HepG2 (cell line): ENCODE measurements around the gene OAS3. TPM values are rescaled to one million over a fixed set of nuclear protein-coding genes. Genes with fewer than 3 reads are reported as not detected.

Experiments
- ATAC-seq: fragments of 200-7000 bp; cut with Tn5 transposase; 3 replicates; pipeline ENCODE4 v1.9.1; 2020; ENCODE audit warnings: mild to moderate bottlenecking, moderate library complexity
- BruUV-seq: library from RNA; stranded (reverse); fragments of 400-500 nt; replicated peaks from 2 replicates; lab custom pipeline; 2021; lab: Mats Ljungman, UMichigan
- CTCF ChIA-PET: fragments of 300-600 bp; formaldehyde crosslinking; extraction: SDS; loops from one replicate; lab custom pipeline; 2021; ENCODE audit warnings: low total read pairs, inconsistent platforms, low intra/inter-chr PET ratio; lab: Yijun Ruan, JAX
- POLR2A ChIA-PET: fragments of 350-600 bp; sonication (Branson Sonifier 250); formaldehyde crosslinking; loops from one replicate; lab custom pipeline; 2020; ENCODE audit warnings: antibody characterized with exemption, inconsistent platforms; lab: Yijun Ruan, JAX
- DNase-seq: peaks from one replicate; pipeline ENCODE4 v3.0.0-alpha.2; 2015; ENCODE audit warnings: low spot score
- FAIRE-seq: peaks from 3 replicates; lab custom pipeline; 2011; peaks lifted over from hg19 to GRCh38; lab: Jason Lieb, UNC
- H2AFZ ChIP-seq: one replicate; pipeline ENCODE4 v1.6.1; 2011; ENCODE audit warnings: low read length, inconsistent platforms
- H3K27ac ChIP-seq: fragments of 300-600 bp; 3 replicates; pipeline ENCODE4 v1.8.0; 2011; ENCODE audit warnings: mixed run types, mild to moderate bottlenecking, mixed read lengths, low read length, inconsistent platforms; ENCODE audit not compliant: insufficient read depth; ENCODE audit errors: extremely low read length
- H3K27me3 ChIP-seq, 2 experiments: fragments of 200-600 bp in 1 of 2; 2 replicates in 1 of 2; 3 replicates in 1 of 2; pipeline versions ENCODE4 v1.6.0 to v1.8.0; 2011; ENCODE audit warnings: low read length in 2 of 2, mild to moderate bottlenecking in 2 of 2, moderate library complexity in 2 of 2, inconsistent platforms in 1 of 2; ENCODE audit not compliant: insufficient read depth in 2 of 2, control insufficient read depth in 1 of 2
- H3K36me3 ChIP-seq, 2 experiments: fragments of 200-600 bp in 1 of 2; replicated peaks in 1 of 2; 2 replicates in 1 of 2; 3 replicates in 1 of 2; pipeline versions ENCODE4 v1.5.1 to v1.8.0; 2011; ENCODE audit warnings: low read length in 2 of 2, inconsistent platforms in 1 of 2; ENCODE audit not compliant: insufficient read depth in 2 of 2, control insufficient read depth in 1 of 2
- H3K4me1 ChIP-seq: 2 replicates; pipeline ENCODE4 v1.5.1; 2012; ENCODE audit warnings: low read length, inconsistent platforms; ENCODE audit not compliant: insufficient read depth
- H3K4me2 ChIP-seq: 2 replicates; pipeline ENCODE4 v1.6.0; 2011; ENCODE audit warnings: low read depth, low read length, inconsistent platforms
- H3K4me3 ChIP-seq, 3 experiments: fragments of 200-600 bp in 1 of 3; sonication (generic), shearing (Covaris generic) in 1 of 3; replicated peaks in 1 of 3; 2 replicates each; pipeline ENCODE4 v1.5.1; 2011 to 2016; ENCODE audit warnings: low read length in 3 of 3, inconsistent platforms in 2 of 3, low read depth in 2 of 3, mild to moderate bottlenecking in 2 of 3, control low read depth in 1 of 3, mixed read lengths in 1 of 3; ENCODE audit not compliant: insufficient read depth in 1 of 3
- H3K79me2 ChIP-seq: one replicate; pipeline ENCODE4 v1.6.1; 2011; ENCODE audit warnings: low read length, inconsistent platforms; ENCODE audit not compliant: insufficient read depth
- H3K9ac ChIP-seq: 2 replicates; pipeline ENCODE4 v1.6.0; 2011; ENCODE audit warnings: mild to moderate bottlenecking, low read depth, low read length, inconsistent platforms; ENCODE audit not compliant: insufficient read depth
- H3K9me3 ChIP-seq: 2 replicates; pipeline ENCODE4 v1.5.1; 2012; ENCODE audit warnings: mild to moderate bottlenecking, low read length
- H4K20me1 ChIP-seq: 2 replicates; pipeline ENCODE4 v1.6.0; 2011; ENCODE audit warnings: inconsistent platforms, mild to moderate bottlenecking, low read length, moderate library complexity; ENCODE audit not compliant: insufficient read depth
- AKAP8 ChIP-seq: sonication (generic); formaldehyde crosslinking; IDR thresholded peaks from 2 replicates; pipeline ENCODE4 v1.5.1; 2020; ENCODE audit warnings: mild to moderate bottlenecking, missing genetic modification reagents
- FOXO1 ChIP-seq: sonication (generic); formaldehyde crosslinking; IDR thresholded peaks from 2 replicates; pipeline ENCODE4 v1.4.0; 2020; ENCODE audit warnings: missing genetic modification reagents
- GATAD2A ChIP-seq: IDR thresholded peaks from 2 replicates; pipeline ENCODE4 v1.6.1; 2016
- GLMP ChIP-seq: sonication (generic); formaldehyde crosslinking; IDR thresholded peaks from 2 replicates; pipeline ENCODE4 v1.9.0; 2021; ENCODE audit warnings: missing genetic modification reagents, mild to moderate bottlenecking, borderline replicate concordance
- HNRNPK ChIP-seq: fragments of 200-400 bp; formaldehyde crosslinking; IDR thresholded peaks from 2 replicates; pipeline ENCODE4 v1.6.1; 2018; ENCODE audit warnings: low read length, low read depth, moderate library complexity, mild to moderate bottlenecking; ENCODE audit not compliant: poor library complexity, severe bottlenecking
- MAZ ChIP-seq, 2 experiments: sonication (generic) in 1 of 2; formaldehyde crosslinking in 1 of 2; IDR thresholded peaks; 2 replicates each; pipeline versions ENCODE4 v1.5.0 to v1.6.1; 2012 to 2020; ENCODE audit warnings: low read depth in 2 of 2, mild to moderate bottlenecking in 2 of 2, borderline replicate concordance in 1 of 2, improper control_type of control experiment in 1 of 2, low read length in 1 of 2, missing genetic modification reagents in 1 of 2, moderate library complexity in 1 of 2
- NR3C1 ChIP-seq: sonication (generic); formaldehyde crosslinking; IDR thresholded peaks from 2 replicates; pipeline ENCODE4 v1.4.0; 2020; ENCODE audit warnings: missing genetic modification reagents
- RAD21 ChIP-seq: fragments of 450-650 bp; formaldehyde crosslinking; IDR thresholded peaks from 2 replicates; pipeline ENCODE4 v1.5.0; 2020; ENCODE audit warnings: mild to moderate bottlenecking
- SKI ChIP-seq: fragments of 450-650 bp; IDR thresholded peaks from one replicate; pipeline ENCODE4 v1.6.1; 2018; ENCODE audit warnings: mild to moderate bottlenecking; ENCODE audit not compliant: partially characterized antibody
- STAG1 ChIP-seq: sonication (generic); formaldehyde crosslinking; IDR thresholded peaks from 2 replicates; pipeline ENCODE4 v1.4.0; 2020; ENCODE audit warnings: missing genetic modification reagents
- USF2 ChIP-seq, 2 experiments: sonication (generic) in 1 of 2; formaldehyde crosslinking in 1 of 2; IDR thresholded peaks; 2 replicates each; pipeline versions ENCODE4 v1.5.1 to v1.6.1; 2011 to 2020; ENCODE audit warnings: borderline replicate concordance in 1 of 2, low read depth in 1 of 2, low read length in 1 of 2, mild to moderate bottlenecking in 1 of 2, missing genetic modification reagents in 1 of 2, moderate library complexity in 1 of 2
- ZNF225 ChIP-seq: sonication (generic); formaldehyde crosslinking; IDR thresholded peaks from 2 replicates; pipeline ENCODE4 v1.4.0; 2020; ENCODE audit warnings: mild to moderate bottlenecking, missing genetic modification reagents
- WGBS: methylation state at CpG from one replicate; pipeline ENCODE4 v1.1.6; 2017; ENCODE audit warnings: low lambda C conversion rate; 5-methylcytosine and 5-hydroxymethylcytosine counted together
- in situ Hi-C: cut with HindIII; loops from 2 replicates; pipeline ENCODE4 v1.10.0; 2017; ENCODE audit warnings: low pct_unique_long_range_greater_than_20kb; ENCODE audit not compliant: extremely low pct_ligation_motif_present
- intact Hi-C: fragments of 100-400 bp; cut with micrococcal nuclease; formaldehyde crosslinking; loops from one replicate; pipeline ENCODE4 v1.10.0; 2022; ENCODE audit not compliant: unreplicated experiment
- polyA plus RNA-seq, 8 experiments: library from polyadenylated mRNA; depleted of rRNA in 3 of 8; stranded (reverse) in 7 of 8; unstranded in 1 of 8; fragments of >200 nt; fragmentation: Illumina TruSeq in 4 of 8; extraction: Trizol in 4 of 8; gene quantifications; 2 replicates each; pipeline versions ENCODE4 v1.2.1 to v1.2.3, GENCODE V29; 2011 to 2016; ENCODE audit warnings: low read depth in 4 of 8, missing spikeins in 1 of 8, mixed read lengths in 1 of 8; ENCODE audit not compliant: insufficient read depth in 1 of 8
- total RNA-seq, 5 experiments: library from RNA; depleted of rRNA; stranded (reverse); fragments of >200 nt; fragmentation: Illumina TruSeq; extraction: Trizol; gene quantifications; 2 replicates each; pipeline ENCODE4 v1.2.3, GENCODE V29; 2016; ENCODE audit warnings: low read depth in 1 of 5
- TF ChIP-seq, protein P1 (sequence below): IDR thresholded peaks from 2 replicates; pipeline ENCODE4 v1.6.1; 2016
- TF ChIP-seq, protein P2 (sequence below): sonication (generic); formaldehyde crosslinking; IDR thresholded peaks from 2 replicates; pipeline ENCODE4 v1.5.1; 2020; ENCODE audit warnings: missing genetic modification reagents, mild to moderate bottlenecking, borderline replicate concordance

The OAS3 gene
- total and polyA plus RNA-seq, 2 of the 13 experiments (the other 11 are each of a cell fraction or from before 2014, with no cell fraction given), result 4.8 to 10.5 TPM

- CTCF ChIA-PET, result interaction anchor here (0.9 to 2.2 kb wide), 2 partner anchors 92 to 130 kb away, joined by 5 to 7 read pairs; no protein-coding TSS in a partner anchor
- peak overlapping the region; percentile 1; the same call in 1 of the 2 replicates for H3K4me2 ChIP-seq
- H3K27ac ChIP-seq, result no peak overlapping the region
- H3K79me2 ChIP-seq, result no peaks in the 10 kb centered on the region
- intact Hi-C loops (loop anchor here (1.0 to 5.0 kb wide), 4 partner anchors 38 to 131 kb away; partner anchors contain the start of genes OAS2 and OAS3), in situ Hi-C loops (no loop called here)
- no peak overlapping the region for H3K9ac ChIP-seq
- POLR2A ChIA-PET, result interaction anchor here (2.4 kb wide), 1 partner anchor 25 kb away, joined by 11 read pairs; no protein-coding TSS in a partner anchor
- H3K4me1 ChIP-seq, result 0 out of 2 replicates have a peak, but pooled peaks cover under 1% of the 10 kb centered on the region
- H3K4me3 ChIP-seq, result no peak overlapping the region
- FAIRE-seq (peak; percentile 67), DNase-seq (peak; percentile 46), ATAC-seq (peak; percentile 58)
- H3K9me3 ChIP-seq, result peaks cover 8% of the 10 kb centered on the region; the same call in 1 of the 2 replicates
- H3K36me3 ChIP-seq, result no peaks in the 10 kb centered on the region
- H2AFZ ChIP-seq, result no peak overlapping the region
- no peaks in the 10 kb centered on the region for H4K20me1 ChIP-seq
- no TSS peak for BruUV-seq
- WGBS, result 68% methylated on average over 11 of the region's 11 CpGs
- peaks cover 3 to 24% of the 10 kb centered on the region in 2 experiments; a peak in 4 of 5 replicates for H3K27me3 ChIP-seq
- no peak for TF ChIP-seq GLMP (CRISPR knock-in tag)
- TF ChIP-seq RAD21 (CRISPR knock-in tag), result peak; percentile 40
- no peak for TF ChIP-seq ZNF225 (CRISPR knock-in tag)
- no peak for TF ChIP-seq NR3C1
- no peak for TF ChIP-seq FOXO1 (CRISPR knock-in tag)
- TF ChIP-seq USF2 (IDR thresholded peaks at IDR 0.05; ENCODE audit: low read depth, low read length), result no peak
- no peak for TF ChIP-seq USF2 (CRISPR knock-in tag; IDR thresholded peaks at IDR 0.05; ENCODE audit: borderline replicate concordance)
- no peak for TF ChIP-seq SKI
- no peak for TF ChIP-seq HNRNPK
- TF ChIP-seq, protein P1, sequence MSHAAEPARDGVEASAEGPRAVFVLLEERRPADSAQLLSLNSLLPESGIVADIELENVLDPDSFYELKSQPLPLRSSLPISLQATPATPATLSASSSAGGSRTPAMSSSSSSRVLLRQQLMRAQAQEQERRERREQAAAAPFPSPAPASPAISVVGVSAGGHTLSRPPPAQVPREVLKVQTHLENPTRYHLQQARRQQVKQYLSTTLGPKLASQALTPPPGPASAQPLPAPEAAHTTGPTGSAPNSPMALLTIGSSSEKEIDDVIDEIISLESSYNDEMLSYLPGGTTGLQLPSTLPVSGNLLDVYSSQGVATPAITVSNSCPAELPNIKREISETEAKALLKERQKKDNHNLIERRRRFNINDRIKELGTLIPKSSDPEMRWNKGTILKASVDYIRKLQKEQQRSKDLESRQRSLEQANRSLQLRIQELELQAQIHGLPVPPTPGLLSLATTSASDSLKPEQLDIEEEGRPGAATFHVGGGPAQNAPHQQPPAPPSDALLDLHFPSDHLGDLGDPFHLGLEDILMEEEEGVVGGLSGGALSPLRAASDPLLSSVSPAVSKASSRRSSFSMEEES (CRISPR knock-in tag), result no peak
- TF ChIP-seq MAZ (IDR thresholded peaks at IDR 0.05; ENCODE audit: borderline replicate concordance, low read depth, low read length), result no peak
- no peak for TF ChIP-seq MAZ (CRISPR knock-in tag; IDR thresholded peaks at IDR 0.05; ENCODE audit: low read depth)
- TF ChIP-seq GATAD2A (CRISPR knock-in tag), result no peak
- no peak for TF ChIP-seq AKAP8 (CRISPR knock-in tag)
- TF ChIP-seq STAG1 (CRISPR knock-in tag), result peak; percentile 73
- TF ChIP-seq, protein P2, sequence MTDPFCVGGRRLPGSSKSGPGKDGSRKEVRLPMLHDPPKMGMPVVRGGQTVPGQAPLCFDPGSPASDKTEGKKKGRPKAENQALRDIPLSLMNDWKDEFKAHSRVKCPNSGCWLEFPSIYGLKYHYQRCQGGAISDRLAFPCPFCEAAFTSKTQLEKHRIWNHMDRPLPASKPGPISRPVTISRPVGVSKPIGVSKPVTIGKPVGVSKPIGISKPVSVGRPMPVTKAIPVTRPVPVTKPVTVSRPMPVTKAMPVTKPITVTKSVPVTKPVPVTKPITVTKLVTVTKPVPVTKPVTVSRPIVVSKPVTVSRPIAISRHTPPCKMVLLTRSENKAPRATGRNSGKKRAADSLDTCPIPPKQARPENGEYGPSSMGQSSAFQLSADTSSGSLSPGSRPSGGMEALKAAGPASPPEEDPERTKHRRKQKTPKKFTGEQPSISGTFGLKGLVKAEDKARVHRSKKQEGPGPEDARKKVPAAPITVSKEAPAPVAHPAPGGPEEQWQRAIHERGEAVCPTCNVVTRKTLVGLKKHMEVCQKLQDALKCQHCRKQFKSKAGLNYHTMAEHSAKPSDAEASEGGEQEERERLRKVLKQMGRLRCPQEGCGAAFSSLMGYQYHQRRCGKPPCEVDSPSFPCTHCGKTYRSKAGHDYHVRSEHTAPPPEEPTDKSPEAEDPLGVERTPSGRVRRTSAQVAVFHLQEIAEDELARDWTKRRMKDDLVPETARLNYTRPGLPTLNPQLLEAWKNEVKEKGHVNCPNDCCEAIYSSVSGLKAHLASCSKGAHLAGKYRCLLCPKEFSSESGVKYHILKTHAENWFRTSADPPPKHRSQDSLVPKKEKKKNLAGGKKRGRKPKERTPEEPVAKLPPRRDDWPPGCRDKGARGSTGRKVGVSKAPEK (CRISPR knock-in tag), result no peak
These were observed 37.8 kb upstream of the OAS3 start for GRCh38 chr12:112900298-112901145.
